Activated CD4-positive, alpha-beta T cell treated with anti-CD3 and anti-CD28 coated beads for 36 hours (primary cell): ENCODE measurements around the gene DHCR24. TPM values are rescaled to one million over a fixed set of nuclear protein-coding genes. Genes with fewer than 3 reads are reported as not detected.

Experiments
- ATAC-seq: fragments of 200-7000 bp; cut with Tn5 transposase; one replicate; pipeline ENCODE4 v1.10.0; 2021; ENCODE audit warnings: mild to moderate bottlenecking, moderate library complexity
- CTCF ChIA-PET: fragments of 350-600 bp; sonication (Branson Sonifier 250); formaldehyde crosslinking; loops from one replicate; lab custom pipeline; 2021; ENCODE audit warnings: antibody characterized with exemption; lab: Charles Lee
- POLR2A ChIA-PET: fragments of 350-600 bp; sonication (Branson Sonifier 250); formaldehyde crosslinking; loops from one replicate; lab custom pipeline; 2021; ENCODE audit warnings: antibody characterized with exemption, inconsistent platforms; lab: Charles Lee
- DNase-seq: peaks from one replicate; pipeline ENCODE4 v3.0.0-alpha.2; 2020
- H3K27ac Mint-ChIP-seq: one replicate; pipeline ENCODE4 v1.8.0; 2021; ENCODE audit warnings: mixed read lengths
- H3K27me3 Mint-ChIP-seq: one replicate; pipeline ENCODE4 v1.8.0; 2021; ENCODE audit warnings: mixed read lengths
- H3K36me3 Mint-ChIP-seq: one replicate; pipeline ENCODE4 v1.8.0; 2021; ENCODE audit warnings: low read depth, mixed read lengths
- H3K4me1 Mint-ChIP-seq: one replicate; pipeline ENCODE4 v1.8.0; 2021; ENCODE audit warnings: mixed read lengths
- H3K4me3 Mint-ChIP-seq: one replicate; pipeline ENCODE4 v1.8.0; 2021; ENCODE audit warnings: mild to moderate bottlenecking, moderate library complexity, mixed read lengths
- H3K9me3 Mint-ChIP-seq: one replicate; pipeline ENCODE4 v1.8.0; 2021; ENCODE audit warnings: low read depth, mixed read lengths
- intact Hi-C, 2 experiments: fragments of 100-400 bp; cut with DNase I in 1 of 2; cut with micrococcal nuclease in 1 of 2; formaldehyde crosslinking; loops; one replicate each; pipeline versions ENCODE4 v1.14.2 to v1.15.1; 2022 to 2024; cut with DNase I, micrococcal nuclease
- total RNA-seq, 2 experiments: library from RNA; stranded (reverse); gene quantifications; one replicate each; pipeline ENCODE4 v1.2.3, GENCODE V29; 2021

The DHCR24 gene
- total RNA-seq, 2 experiments from 2014 or later, result 78.4 to 80.6 TPM

DNA sequence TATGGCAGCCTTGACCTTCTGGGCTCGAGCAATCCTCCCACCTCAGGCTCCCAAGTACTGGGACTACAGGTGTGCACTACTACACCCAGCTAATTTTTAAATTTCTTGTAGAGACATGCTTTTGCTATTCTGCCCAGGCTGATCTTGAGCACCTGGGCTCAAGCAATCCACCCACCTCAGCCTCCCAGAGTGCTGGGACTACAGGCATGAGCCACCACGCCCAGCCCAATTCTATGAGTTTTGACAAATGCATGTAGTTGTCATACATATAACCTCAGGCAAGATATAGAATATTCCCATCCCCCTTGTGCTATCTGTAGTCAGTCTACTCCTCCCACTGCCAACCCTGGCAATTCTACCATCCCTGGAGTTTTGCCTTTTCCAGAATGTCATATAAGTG, 47.2 kb downstream of the DHCR24 start:
- H3K9me3 Mint-ChIP-seq, result no peaks in the 10 kb centered on the region
- intact Hi-C loops, result no loop called here
- H3K4me1 Mint-ChIP-seq, result no peaks in the 10 kb centered on the region
- no peak overlapping the region for H3K27ac Mint-ChIP-seq
- no peak overlapping the region for H3K4me3 Mint-ChIP-seq
- H3K36me3 Mint-ChIP-seq, result no peaks in the 10 kb centered on the region
- ATAC-seq, result no peak
- no peaks in the 10 kb centered on the region for H3K27me3 Mint-ChIP-seq
- CTCF ChIA-PET, result interaction anchor here (0.6 kb wide), 1 partner anchor 197 kb away, joined by 3 read pairs; no protein-coding TSS in a partner anchor
- POLR2A ChIA-PET, result no interaction called here
- no peak for DNase-seq

DNA sequence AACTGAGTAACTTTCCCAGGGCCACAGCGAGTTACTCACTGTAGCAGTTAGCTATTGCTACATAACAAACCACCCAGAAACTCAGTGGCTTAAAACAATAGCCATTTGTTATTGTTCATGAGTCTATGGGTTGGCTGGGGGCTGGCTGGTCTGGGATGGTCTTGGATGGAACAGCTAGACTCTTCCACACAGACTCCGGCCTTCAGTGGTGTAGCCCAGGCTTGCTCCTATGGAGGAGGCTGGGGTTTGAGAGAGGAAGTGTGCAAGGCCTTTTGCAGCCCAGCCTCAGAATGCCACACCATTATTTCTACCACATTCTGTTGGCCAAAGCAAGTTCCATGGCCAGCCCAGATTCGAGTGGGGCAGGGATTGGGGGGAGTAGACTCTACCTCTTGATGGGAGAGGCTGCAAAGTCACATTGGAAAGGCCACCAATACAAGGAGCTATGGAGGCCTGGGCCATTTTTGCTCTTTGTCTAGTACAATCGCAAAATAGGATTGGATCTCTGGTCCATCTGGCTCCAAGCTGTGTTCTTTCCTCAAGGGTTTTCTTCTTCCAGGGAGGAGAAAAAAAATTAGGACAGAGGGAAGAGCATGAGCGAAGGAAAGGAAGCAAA, 48.3 kb downstream of the DHCR24 start:
- H3K36me3 Mint-ChIP-seq, result no peaks in the 10 kb centered on the region
- no peak for ATAC-seq
- no peak overlapping the region for H3K4me3 Mint-ChIP-seq
- intact Hi-C loops, result no loop called here
- no peak for DNase-seq
- H3K27ac Mint-ChIP-seq, result no peak overlapping the region
- no peaks in the 10 kb centered on the region for H3K27me3 Mint-ChIP-seq
- no peaks in the 10 kb centered on the region for H3K9me3 Mint-ChIP-seq
- ChIA-PET POLR2A (no interaction called here), CTCF (no interaction called here)
- H3K4me1 Mint-ChIP-seq, result no peaks in the 10 kb centered on the region

DNA sequence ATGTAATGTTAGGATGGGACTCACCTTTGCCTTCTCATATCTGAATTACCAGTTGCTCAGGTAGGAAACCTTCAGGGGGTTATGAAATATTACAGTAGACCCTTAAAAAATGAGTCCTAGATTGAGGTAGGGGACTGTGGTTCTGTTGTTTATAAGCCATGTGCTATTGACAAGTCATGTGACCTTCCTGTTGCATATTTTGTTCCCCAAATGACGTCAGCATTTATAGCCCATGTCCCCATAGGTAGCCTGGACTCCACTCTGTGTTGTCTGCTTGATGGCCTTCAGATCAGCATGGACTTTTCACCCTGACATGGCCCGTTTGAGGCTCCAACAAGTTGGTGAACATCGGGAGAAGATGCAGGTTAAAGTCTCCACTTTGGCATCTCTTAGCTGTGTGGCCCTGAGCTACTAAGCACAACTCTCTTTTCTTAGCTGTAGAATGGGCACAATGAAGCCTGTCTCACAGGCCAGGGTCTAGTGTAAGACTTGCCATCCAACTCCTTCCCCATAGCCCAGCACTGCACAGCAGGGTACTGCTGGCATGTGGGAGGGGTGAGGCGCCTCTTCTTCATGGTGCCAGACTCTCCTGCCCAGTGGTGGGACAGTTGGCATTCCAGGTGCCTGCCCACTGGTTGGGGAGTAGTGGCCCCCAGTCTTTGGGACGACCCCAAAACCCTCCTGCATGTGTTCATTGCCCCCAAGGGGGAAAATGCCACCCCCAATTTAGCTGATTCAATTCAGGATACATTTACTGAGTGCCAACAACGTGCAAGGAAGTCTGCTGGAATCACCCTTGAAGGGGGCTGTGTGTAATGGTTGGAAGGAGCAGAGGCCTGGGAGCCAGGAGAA, 49.8 kb downstream of the DHCR24 start:
- POLR2A ChIA-PET, result no interaction called here

DNA sequence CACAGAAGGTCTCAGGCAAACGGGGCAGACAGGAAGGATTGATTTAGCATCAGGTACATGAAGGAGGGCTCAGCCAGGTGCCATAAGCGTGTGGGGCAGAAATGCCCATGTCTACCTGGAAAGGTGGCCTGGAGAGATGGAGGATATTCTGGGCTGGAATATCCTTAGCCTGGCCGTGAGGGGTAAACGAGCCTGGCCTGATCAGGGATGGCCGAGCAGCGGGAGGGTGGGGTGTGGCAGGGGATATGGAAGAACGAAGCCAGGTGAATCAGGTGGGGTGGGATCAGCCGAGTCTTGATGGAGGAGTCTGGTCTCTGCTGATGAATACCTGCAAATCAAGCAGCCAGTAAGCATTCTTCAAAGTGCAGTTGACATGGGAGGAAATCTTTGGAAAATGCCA, 50.4 kb downstream of the DHCR24 start:
- ChIA-PET CTCF (interaction anchor here (0.7 kb wide), 1 partner anchor 154 kb away, joined by 3 read pairs; no protein-coding TSS in a partner anchor), POLR2A (no interaction called here)
- no peak overlapping the region for H3K4me3 Mint-ChIP-seq
- intact Hi-C loops, result no loop called here
- no peaks in the 10 kb centered on the region for H3K27me3 Mint-ChIP-seq
- no peaks in the 10 kb centered on the region for H3K36me3 Mint-ChIP-seq
- no peak overlapping the region for H3K27ac Mint-ChIP-seq
- ATAC-seq (no peak), DNase-seq (no peak)
- no peaks in the 10 kb centered on the region for H3K4me1 Mint-ChIP-seq
- peaks cover under 1% of the 10 kb centered on the region for H3K9me3 Mint-ChIP-seq

More for the DNA sequence above, 49.8 kb downstream of the DHCR24 start:
- intact Hi-C loops, result no loop called here
- no peaks in the 10 kb centered on the region for H3K36me3 Mint-ChIP-seq
- H3K4me1 Mint-ChIP-seq, result no peaks in the 10 kb centered on the region
- CTCF ChIA-PET, result interaction anchor here (0.7 kb wide), 1 partner anchor 154 kb away, joined by 3 read pairs; no protein-coding TSS in a partner anchor
- DNase-seq (no peak), ATAC-seq (no peak)
- H3K27ac Mint-ChIP-seq, result no peak overlapping the region
- no peaks in the 10 kb centered on the region for H3K27me3 Mint-ChIP-seq
- no peaks in the 10 kb centered on the region for H3K9me3 Mint-ChIP-seq
- H3K4me3 Mint-ChIP-seq, result no peak overlapping the region

DNA sequence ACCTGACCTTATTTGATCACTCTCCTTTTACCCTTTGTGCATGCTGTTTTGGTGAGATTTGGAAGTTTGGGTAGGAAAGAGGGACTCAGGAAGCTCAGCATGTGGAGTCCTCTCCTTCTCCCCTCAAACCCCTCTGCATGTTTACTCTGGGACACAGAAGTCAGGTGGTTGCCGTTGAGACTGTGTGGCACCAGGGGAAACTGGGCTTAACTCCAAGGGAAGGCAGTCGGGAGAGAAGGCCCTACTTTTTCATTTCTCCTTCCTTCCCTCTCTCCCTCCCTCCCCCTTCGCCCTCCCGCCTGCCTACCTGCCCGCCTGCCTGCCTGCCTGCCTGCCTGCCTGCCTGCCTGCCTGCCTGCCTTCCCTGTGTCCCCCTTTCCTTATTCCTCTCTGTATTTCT, 51.0 kb downstream of the DHCR24 start:
- ChIA-PET CTCF (no interaction called here), POLR2A (no interaction called here)
- H3K4me1 Mint-ChIP-seq, result no peaks in the 10 kb centered on the region
- no peak overlapping the region for H3K4me3 Mint-ChIP-seq
- peaks cover 4% of the 10 kb centered on the region for H3K9me3 Mint-ChIP-seq
- no peak for ATAC-seq
- H3K27ac Mint-ChIP-seq, result no peak overlapping the region
- no peaks in the 10 kb centered on the region for H3K27me3 Mint-ChIP-seq
- H3K36me3 Mint-ChIP-seq, result no peaks in the 10 kb centered on the region
- intact Hi-C loops, result no loop called here
- no peak for DNase-seq

DNA sequence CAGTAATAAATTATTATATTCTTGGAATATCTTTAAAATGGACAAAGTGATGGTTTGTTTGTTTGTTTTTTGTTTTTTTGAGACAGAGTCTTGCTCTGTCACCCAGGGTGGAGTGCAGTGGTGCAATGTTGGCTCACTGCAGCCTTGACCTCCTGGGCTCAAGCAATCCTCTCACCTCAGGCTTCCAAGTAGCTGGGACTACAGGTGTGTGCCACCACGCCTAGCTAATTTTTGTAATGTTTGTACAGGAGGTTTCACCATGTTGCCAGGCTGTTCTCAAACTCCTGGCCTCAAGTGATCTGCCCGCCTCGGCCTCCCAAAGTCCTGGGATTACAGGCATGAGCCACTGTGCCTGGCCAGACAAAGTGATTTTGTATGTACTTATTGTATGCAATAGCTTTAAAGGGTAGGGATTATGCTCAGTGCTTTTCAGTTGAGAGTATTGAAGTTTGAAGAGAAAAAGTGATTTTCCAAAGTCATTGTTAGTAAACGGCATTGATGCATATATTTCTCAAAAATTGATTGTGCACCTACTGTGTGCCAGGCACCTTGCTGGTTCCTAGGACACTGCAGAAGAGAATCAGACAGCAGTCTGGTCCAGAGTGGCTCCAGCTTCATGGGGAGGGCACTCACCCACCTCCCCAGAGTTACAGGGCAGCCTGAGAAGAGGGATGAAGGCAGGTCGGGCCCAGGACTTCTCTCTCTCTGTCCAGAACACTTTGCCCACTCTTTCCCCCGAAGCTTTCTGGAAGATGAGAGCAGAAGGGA, 51.7 kb downstream of the DHCR24 start:
- no peak overlapping the region for H3K27ac Mint-ChIP-seq
- no peak overlapping the region for H3K4me3 Mint-ChIP-seq
- H3K36me3 Mint-ChIP-seq, result peaks cover 3% of the 10 kb centered on the region
- H3K9me3 Mint-ChIP-seq, result peaks cover 9% of the 10 kb centered on the region
- intact Hi-C loops, result no loop called here
- no peak for ATAC-seq
- ChIA-PET CTCF (interaction anchor here (1.0 kb wide), 1 partner anchor 11 kb away, joined by 3 read pairs; no protein-coding TSS in a partner anchor), POLR2A (no interaction called here)
- no peaks in the 10 kb centered on the region for H3K4me1 Mint-ChIP-seq
- DNase-seq, result no peak
- H3K27me3 Mint-ChIP-seq, result no peaks in the 10 kb centered on the region

DNA sequence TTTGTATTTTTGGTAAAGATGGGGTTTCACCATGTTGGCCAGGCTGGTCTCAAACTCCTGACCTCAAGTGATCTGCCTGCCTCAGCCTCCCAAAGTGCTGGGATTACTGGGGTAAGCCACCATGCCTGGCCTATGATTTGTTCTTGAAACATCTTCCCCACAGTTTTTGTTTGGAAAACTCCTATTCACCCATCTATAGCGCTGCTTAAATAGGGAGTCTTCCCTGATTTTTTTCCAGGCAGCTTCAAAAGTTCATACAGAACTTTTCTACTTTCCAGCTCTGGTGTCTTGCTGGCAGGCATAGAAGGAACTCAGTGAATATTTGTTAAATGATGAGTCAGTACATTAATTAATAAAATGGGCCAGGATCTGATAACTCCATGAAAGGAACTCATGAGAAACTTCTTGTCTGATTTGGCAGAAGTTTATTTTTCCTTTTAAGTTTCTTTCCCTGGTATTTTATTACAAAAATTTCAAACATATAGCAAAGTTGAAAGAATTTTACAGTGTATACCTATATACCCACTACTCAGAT, 52.9 kb downstream of the DHCR24 start:
- no peaks in the 10 kb centered on the region for H3K4me1 Mint-ChIP-seq
- POLR2A ChIA-PET, result no interaction called here
- CTCF ChIA-PET, result no interaction called here
- no peak overlapping the region for H3K4me3 Mint-ChIP-seq
- H3K9me3 Mint-ChIP-seq, result peaks cover 9% of the 10 kb centered on the region
- DNase-seq (no peak), ATAC-seq (no peak)
- H3K36me3 Mint-ChIP-seq, result peaks cover 3% of the 10 kb centered on the region
- no peak overlapping the region for H3K27ac Mint-ChIP-seq
- intact Hi-C loops, result no loop called here
- H3K27me3 Mint-ChIP-seq, result no peaks in the 10 kb centered on the region

DNA sequence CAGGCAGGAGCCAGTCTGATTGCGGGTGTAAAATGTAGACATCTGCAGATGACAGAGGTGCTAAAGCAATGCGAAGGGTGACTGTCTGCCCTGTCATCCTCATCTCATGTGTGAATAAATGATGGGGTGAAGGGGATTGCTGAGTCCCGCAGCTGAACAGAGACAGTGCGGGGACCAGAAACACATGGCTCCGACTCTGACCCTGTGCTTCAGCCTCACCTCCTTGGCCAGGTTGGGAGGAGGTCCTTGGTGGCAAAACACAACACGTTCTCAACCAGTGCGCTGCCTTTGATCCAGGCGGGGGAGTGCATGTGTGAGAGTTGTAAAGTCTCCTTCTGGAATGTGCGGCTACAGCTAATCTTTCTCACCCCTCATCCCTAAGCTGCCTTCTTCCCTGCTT, 53.9 kb downstream of the DHCR24 start:
- H3K27ac Mint-ChIP-seq, result no peak overlapping the region
- no peak for ATAC-seq
- no peaks in the 10 kb centered on the region for H3K27me3 Mint-ChIP-seq
- ChIA-PET CTCF (interaction anchor here (1.1 kb wide), 1 partner anchor 13 kb away, joined by 3 read pairs; no protein-coding TSS in a partner anchor), POLR2A (no interaction called here)
- intact Hi-C loops, result no loop called here
- H3K4me1 Mint-ChIP-seq, result no peaks in the 10 kb centered on the region
- H3K9me3 Mint-ChIP-seq, result peaks cover 11% of the 10 kb centered on the region
- H3K36me3 Mint-ChIP-seq, result peaks cover 3% of the 10 kb centered on the region
- no peak overlapping the region for H3K4me3 Mint-ChIP-seq
- DNase-seq, result no peak

DNA sequence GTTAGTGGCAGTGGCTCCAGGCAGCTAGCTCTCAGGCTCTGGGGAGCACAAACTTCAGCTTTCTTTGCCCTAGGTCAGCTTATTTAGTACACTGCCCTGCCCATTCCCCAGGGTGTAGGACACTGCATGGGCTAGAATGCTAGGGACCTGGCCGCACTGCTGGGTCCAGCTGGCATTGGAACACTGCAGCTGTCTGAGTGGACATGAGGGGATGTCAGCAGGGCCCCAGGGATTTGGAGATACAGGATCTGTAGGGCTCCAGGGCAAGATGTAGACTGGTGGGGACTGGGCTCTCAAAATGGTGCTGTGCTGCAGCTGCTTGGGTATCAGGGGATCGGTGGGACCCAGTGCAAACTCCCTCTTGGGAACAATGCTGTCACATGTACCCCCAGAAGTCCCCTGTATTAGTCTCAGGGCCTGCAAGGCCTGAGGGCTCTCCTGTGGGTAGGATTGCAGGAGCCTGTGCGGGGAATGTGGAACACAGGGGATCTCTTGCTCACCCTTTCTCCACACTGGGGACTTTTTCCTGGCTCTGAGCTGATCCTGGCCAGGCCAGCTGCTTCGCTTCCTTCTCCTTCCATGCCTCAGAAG, 60.7 kb downstream of the DHCR24 start:
- H3K4me3 Mint-ChIP-seq, result no peak overlapping the region
- no peak for DNase-seq
- intact Hi-C loops, result no loop called here
- ChIA-PET POLR2A (no interaction called here), CTCF (no interaction called here)
- H3K27ac Mint-ChIP-seq, result no peak overlapping the region
- peaks cover 3% of the 10 kb centered on the region for H3K36me3 Mint-ChIP-seq
- H3K9me3 Mint-ChIP-seq, result peaks cover 22% of the 10 kb centered on the region
- H3K4me1 Mint-ChIP-seq, result no peaks in the 10 kb centered on the region
- no peak for ATAC-seq
- H3K27me3 Mint-ChIP-seq, result no peaks in the 10 kb centered on the region

DNA sequence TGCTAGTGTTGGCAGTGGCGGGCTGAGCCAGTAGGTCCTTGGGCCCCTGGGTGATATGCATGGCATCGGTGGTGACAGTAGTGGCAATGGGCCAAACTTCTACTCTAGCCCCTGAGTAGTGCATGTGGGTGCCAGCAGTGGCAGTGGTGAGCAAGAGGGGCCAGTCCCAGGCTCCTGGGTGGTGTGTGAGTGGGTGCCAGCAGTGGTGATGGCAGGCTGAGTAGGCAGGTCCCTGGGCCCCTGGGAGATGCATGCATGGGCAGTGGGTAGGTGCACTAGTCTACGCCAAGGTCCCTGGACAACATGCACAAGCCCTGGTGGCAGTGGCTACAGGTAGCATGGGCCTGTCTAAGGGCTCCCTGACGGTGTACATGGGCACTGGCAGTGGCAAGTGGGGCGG, 61.3 kb downstream of the DHCR24 start:
- CTCF ChIA-PET, result no interaction called here
- H3K4me1 Mint-ChIP-seq, result no peaks in the 10 kb centered on the region
- DNase-seq, result no peak

DNA sequence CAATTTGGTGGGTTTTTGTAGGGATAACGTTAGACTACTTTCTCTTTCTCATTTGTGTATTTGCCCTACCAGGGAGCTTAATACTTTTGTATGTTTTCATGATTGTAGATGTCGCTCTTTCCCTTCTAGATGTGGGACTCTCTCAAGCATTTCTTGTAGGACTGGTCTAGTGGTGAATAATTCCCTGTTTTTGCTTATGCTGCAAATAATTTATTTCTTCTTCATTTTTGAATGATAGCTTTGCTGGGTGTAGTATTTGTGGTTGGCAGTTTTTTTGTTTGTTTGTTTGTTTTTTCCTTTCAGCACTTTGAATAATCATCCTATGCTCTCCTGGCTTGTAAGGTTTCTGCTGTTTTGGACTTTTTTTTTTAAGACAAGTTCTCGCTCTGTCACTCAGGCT, 63.3 kb downstream of the DHCR24 start:
- intact Hi-C loops, result no loop called here
- POLR2A ChIA-PET, result no interaction called here

More for the DNA sequence above, 61.3 kb downstream of the DHCR24 start:
- POLR2A ChIA-PET, result no interaction called here
- Mint-ChIP-seq H3K4me3 (no peak overlapping the region), H3K27ac (no peak overlapping the region), H3K27me3 (no peaks in the 10 kb centered on the region), H3K9me3 (peaks cover 18% of the 10 kb centered on the region), H3K36me3 (peaks cover 2% of the 10 kb centered on the region)
- no peak for ATAC-seq
- intact Hi-C loops, result no loop called here

More for the DNA sequence above, 63.3 kb downstream of the DHCR24 start:
- DNase-seq (no peak), ATAC-seq (no peak)
- H3K9me3 Mint-ChIP-seq, result peaks cover 15% of the 10 kb centered on the region
- H3K27me3 Mint-ChIP-seq, result no peaks in the 10 kb centered on the region
- no peak overlapping the region for H3K27ac Mint-ChIP-seq
- CTCF ChIA-PET, result interaction anchor here (0.6 to 0.7 kb wide), 2 partner anchors 511 to 693 kb away, joined by 3 to 5 read pairs; no protein-coding TSS in a partner anchor
- no peaks in the 10 kb centered on the region for H3K36me3 Mint-ChIP-seq
- H3K4me1 Mint-ChIP-seq, result no peaks in the 10 kb centered on the region
- no peak overlapping the region for H3K4me3 Mint-ChIP-seq
